HL-60 (cell line): ENCODE data around the gene SHISA3.

Source experiments
- DNase-seq, 2 experiments: peaks; one replicate each; pipeline ENCODE4 v3.0.0-alpha.2; 2010 to 2020; ENCODE audit warnings: low read depth in 1 of 2, low spot score in 1 of 2
- H3K27ac ChIP-seq: fragments of 250-450 bp; sonication (Bioruptor Pico); replicated peaks from 2 replicates; pipeline ENCODE4 v1.5.1; 2020; ENCODE audit warnings: mild to moderate bottlenecking, moderate library complexity
- H3K27me3 ChIP-seq: fragments of 250-450 bp; sonication (Bioruptor Pico); 2 replicates; pipeline ENCODE4 v1.5.1; 2021; ENCODE audit warnings: mild to moderate bottlenecking, moderate library complexity; ENCODE audit not compliant: insufficient read depth, poor library complexity, severe bottlenecking
- H3K4me3 ChIP-seq: replicated peaks from 2 replicates; pipeline ENCODE4 v1.5.1; 2011; ENCODE audit warnings: mild to moderate bottlenecking, control low read depth, low read length; ENCODE audit not compliant: insufficient read depth
- GABPA ChIP-seq: IDR thresholded peaks from 2 replicates; pipeline ENCODE4 v1.6.1; 2012; ENCODE audit warnings: low read depth
- POLR2AphosphoS5 ChIP-seq: IDR thresholded peaks from 2 replicates; pipeline ENCODE4 v1.6.1; 2012; ENCODE audit warnings: low read depth
- SPI1 ChIP-seq: IDR thresholded peaks from 2 replicates; pipeline ENCODE4 v1.6.1; 2012; ENCODE audit warnings: low read depth, mild to moderate bottlenecking, borderline replicate concordance
- TF ChIP-seq, protein P1 (sequence below): IDR thresholded peaks from 2 replicates; pipeline ENCODE4 v1.6.1; 2012; ENCODE audit warnings: low read depth; ENCODE audit not compliant: insufficient replicate concordance
- TF ChIP-seq, protein P2 (sequence below): IDR thresholded peaks from one replicate; pipeline ENCODE4 v1.5.1; 2011; ENCODE audit warnings: low read length, control low read depth, inconsistent platforms; ENCODE audit not compliant: insufficient read depth

SHISA3 gene

DNA sequence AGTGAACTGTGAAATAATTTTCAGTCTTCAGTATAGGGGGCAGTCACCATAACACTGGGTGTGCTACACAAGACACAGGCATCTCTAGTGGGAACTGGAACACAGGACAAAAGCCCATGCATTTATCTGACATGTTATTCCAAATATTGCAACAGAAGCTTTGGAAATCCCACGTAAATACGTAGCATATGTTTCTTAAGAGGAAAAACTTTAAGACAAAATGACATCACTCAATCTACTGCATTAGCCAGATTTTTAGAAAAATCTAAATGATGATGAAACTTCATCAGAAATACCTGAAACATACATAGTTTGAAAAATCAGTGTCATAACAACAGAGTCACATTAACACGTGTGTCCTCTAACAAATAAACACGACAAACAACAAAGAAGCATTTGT lies 14.5 kb downstream of the SHISA3 start:
- Histone ChIP-seq H3K27ac (no peak overlapping the region), H3K4me3 (no peak overlapping the region), H3K27me3 (peaks cover 3% of the 10 kb centered on the region)
- no peak for DNase-seq
- TF ChIP-seq, protein P1, sequence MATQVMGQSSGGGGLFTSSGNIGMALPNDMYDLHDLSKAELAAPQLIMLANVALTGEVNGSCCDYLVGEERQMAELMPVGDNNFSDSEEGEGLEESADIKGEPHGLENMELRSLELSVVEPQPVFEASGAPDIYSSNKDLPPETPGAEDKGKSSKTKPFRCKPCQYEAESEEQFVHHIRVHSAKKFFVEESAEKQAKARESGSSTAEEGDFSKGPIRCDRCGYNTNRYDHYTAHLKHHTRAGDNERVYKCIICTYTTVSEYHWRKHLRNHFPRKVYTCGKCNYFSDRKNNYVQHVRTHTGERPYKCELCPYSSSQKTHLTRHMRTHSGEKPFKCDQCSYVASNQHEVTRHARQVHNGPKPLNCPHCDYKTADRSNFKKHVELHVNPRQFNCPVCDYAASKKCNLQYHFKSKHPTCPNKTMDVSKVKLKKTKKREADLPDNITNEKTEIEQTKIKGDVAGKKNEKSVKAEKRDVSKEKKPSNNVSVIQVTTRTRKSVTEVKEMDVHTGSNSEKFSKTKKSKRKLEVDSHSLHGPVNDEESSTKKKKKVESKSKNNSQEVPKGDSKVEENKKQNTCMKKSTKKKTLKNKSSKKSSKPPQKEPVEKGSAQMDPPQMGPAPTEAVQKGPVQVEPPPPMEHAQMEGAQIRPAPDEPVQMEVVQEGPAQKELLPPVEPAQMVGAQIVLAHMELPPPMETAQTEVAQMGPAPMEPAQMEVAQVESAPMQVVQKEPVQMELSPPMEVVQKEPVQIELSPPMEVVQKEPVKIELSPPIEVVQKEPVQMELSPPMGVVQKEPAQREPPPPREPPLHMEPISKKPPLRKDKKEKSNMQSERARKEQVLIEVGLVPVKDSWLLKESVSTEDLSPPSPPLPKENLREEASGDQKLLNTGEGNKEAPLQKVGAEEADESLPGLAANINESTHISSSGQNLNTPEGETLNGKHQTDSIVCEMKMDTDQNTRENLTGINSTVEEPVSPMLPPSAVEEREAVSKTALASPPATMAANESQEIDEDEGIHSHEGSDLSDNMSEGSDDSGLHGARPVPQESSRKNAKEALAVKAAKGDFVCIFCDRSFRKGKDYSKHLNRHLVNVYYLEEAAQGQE: no peak
- TF ChIP-seq, protein P2, sequence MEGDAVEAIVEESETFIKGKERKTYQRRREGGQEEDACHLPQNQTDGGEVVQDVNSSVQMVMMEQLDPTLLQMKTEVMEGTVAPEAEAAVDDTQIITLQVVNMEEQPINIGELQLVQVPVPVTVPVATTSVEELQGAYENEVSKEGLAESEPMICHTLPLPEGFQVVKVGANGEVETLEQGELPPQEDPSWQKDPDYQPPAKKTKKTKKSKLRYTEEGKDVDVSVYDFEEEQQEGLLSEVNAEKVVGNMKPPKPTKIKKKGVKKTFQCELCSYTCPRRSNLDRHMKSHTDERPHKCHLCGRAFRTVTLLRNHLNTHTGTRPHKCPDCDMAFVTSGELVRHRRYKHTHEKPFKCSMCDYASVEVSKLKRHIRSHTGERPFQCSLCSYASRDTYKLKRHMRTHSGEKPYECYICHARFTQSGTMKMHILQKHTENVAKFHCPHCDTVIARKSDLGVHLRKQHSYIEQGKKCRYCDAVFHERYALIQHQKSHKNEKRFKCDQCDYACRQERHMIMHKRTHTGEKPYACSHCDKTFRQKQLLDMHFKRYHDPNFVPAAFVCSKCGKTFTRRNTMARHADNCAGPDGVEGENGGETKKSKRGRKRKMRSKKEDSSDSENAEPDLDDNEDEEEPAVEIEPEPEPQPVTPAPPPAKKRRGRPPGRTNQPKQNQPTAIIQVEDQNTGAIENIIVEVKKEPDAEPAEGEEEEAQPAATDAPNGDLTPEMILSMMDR: no peak
- TF ChIP-seq SPI1: no peak
- no peak for TF ChIP-seq POLR2AphosphoS5
- TF ChIP-seq GABPA: no peak

DNA sequence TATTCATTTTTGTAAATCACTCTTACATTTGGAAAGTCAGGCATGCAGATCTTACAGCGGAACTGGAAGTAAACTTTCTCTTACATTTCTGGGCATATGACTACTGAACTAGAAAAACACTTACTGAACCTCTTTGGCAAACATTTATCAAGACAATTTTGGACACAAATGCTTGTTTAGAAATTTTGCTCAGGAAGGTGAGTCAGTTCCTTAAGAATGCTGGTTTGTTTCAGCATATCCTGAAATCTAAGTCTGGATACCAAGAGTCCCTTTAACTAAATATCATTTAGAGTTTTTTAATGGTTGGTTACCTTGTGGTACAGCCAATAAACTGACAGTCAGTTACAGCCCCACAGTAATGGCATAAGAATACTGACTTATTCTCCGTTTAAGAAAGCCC lies 15.0 kb downstream of the SHISA3 start:
- Histone ChIP-seq H3K27ac (no peak overlapping the region), H3K4me3 (no peak overlapping the region), H3K27me3 (peaks cover 3% of the 10 kb centered on the region)
- TF ChIP-seq, protein P2: no peak
- TF ChIP-seq, protein P1: no peak
- TF ChIP-seq POLR2AphosphoS5: no peak
- no peak for TF ChIP-seq GABPA
- TF ChIP-seq SPI1: no peak
- DNase-seq: no peak

DNA sequence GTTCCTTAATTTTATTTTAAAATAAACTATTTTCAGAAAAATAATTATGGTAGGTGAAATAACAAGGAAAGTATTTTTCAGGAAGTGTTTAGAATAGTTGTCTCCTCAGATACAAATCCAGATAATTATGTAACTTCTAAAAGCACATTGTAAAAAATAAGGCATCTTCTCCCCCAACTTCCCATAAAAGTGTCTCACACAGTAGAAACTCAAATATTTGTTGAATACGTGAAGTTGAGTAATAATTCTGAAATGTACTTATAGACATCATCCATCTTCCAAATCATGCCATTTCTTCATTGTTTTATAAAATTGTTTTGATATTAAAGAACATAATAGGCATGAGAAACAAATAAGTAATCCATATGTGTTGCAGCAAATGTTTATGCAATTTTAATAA lies 18.0 kb downstream of the SHISA3 start:
- Histone ChIP-seq H3K27me3 (no peaks in the 10 kb centered on the region), H3K4me3 (no peak overlapping the region), H3K27ac (no peak overlapping the region)
- TF ChIP-seq POLR2AphosphoS5 (no peak), GABPA (no peak), SPI1 (no peak)
- TF ChIP-seq, protein P2: no peak
- TF ChIP-seq, protein P1: no peak
- no peak for DNase-seq
